ENCODE data around the gene PCGF6. TPM values are rescaled to one million over a fixed set of nuclear protein-coding genes. Genes with fewer than 3 reads are reported as not detected.
A peak's percentile ranks its signal among the peaks of the same experiment; 100 is the strongest.

PCGF6 gene
- total and polyA plus RNA-seq, 11 donors = 5.3 to 8.5 (median 6.6) TPM

DNA sequence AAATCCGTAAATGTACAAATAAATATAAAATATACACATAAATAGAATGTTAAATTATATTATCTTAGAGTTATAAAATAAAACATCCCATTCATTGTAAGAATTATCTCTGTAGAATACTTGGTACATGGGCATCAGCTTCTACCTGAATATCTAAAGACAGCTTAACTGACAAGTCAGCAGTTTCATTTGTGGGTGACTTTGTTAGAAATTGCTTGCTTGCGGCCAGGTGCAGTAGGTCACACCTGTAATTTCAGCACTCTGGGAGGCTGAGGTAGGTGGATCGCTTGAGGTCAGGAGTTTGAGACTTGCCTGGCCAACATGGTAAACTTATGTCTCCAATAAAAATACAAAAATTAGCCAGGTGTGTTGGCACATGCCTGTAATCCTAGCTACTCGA, 14.6 kb downstream of the PCGF6 start:
- no peaks in the 10 kb centered on the region for H3K27me3 ChIP-seq
- H3K36me3 ChIP-seq = peaks cover 0 to 75% (median 61%) of the 10 kb centered on the region in 9 donors
- intact Hi-C loops (cut with DNase I) = loop anchor here in 5 of 10 donors (10.0 kb wide), 3 partner anchors 422 to 622 kb away; partner anchors contain the start of genes CNNM2 (in 3 of the 5), ARL3 (in 1 of the 5), CYP17A1 (in 1 of the 5) and SFXN2 (in 1 of the 5)
- DNase-seq = no peak
- WGBS, 4 donors = 95 to 98% (median 97%) methylated on average over 4 of the region's 4 CpGs
- H3K4me1 ChIP-seq = no peaks in the 10 kb centered on the region
- no peak for ATAC-seq
- no peak overlapping the region for H3K27ac ChIP-seq
- H3K4me3 ChIP-seq = no peak overlapping the region
- no peaks in the 10 kb centered on the region for H3K9me3 ChIP-seq
- TF ChIP-seq POLR2A (IDR thresholded peaks at IDR 0.05) = no peak
- no peak for TF ChIP-seq CTCF (IDR thresholded peaks at IDR 0.05)

DNA sequence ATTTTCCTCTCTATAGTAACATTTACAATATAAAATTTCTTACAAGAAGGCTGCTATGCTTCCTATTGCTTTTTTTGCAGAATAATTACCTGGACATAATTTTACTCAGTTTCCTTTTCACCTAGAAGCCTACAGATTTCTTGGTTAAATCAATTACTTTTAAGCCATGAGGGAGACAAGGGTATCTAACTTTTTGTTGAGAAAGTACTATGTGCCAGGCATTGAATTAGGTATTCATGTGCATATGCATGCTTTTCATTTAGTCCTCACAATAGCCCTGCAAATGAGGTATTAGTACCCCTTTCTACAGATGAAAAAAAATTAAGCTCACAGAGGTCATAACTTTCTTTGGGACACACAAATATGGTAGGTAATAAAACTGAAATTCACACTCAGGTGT, 16.4 kb downstream of the PCGF6 start:
- no peak overlapping the region for H3K27ac ChIP-seq
- H3K9me3 ChIP-seq = no peaks in the 10 kb centered on the region
- no peaks in the 10 kb centered on the region for H3K4me1 ChIP-seq
- no peak for DNase-seq
- no peak for TF ChIP-seq CTCF (IDR thresholded peaks at IDR 0.05)
- no peak for TF ChIP-seq POLR2A (IDR thresholded peaks at IDR 0.05)
- intact Hi-C loops (cut with DNase I) = loop anchor here in 5 of 10 donors (5.0 to 10.0 kb wide), 4 partner anchors 417 to 620 kb away; partner anchors contain the start of genes CNNM2 (in 4 of the 5), ARL3 (in 1 of the 5), CYP17A1 (in 1 of the 5) and SFXN2 (in 1 of the 5)
- H3K36me3 ChIP-seq = peaks cover 0 to 84% (median 77%) of the 10 kb centered on the region in 9 donors
- ATAC-seq = no peak
- no peak overlapping the region for H3K4me3 ChIP-seq
- H3K27me3 ChIP-seq = no peaks in the 10 kb centered on the region

DNA sequence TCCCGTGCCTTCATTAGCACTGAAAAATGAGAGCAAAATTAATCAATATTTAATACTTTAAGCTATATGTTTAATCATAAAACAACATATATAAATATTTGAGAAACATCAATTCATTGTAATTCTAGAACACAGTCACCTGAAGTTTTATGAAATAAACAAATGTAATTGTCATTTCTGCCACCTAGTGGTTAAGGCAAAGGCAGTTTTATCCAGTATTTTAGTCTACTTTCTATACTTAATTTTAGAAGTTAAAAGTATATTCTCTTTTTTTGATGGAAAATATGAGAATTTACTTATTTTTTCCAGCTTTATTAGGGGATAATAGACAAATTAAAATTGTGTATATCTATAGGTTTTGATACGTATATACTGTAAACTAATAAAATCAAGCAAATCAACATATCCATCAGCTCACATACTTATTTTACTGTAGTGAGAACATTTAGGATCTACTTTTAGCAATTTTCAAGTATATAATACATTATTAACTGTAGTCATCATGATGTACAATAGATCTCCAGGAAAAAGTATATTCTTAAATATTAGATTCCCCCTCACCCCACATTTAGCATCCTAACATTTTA, 16.9 kb downstream of the PCGF6 start:
- no peaks in the 10 kb centered on the region for H3K27me3 ChIP-seq
- TF ChIP-seq POLR2A (IDR thresholded peaks at IDR 0.05) (no peak), CTCF (IDR thresholded peaks at IDR 0.05) (peak; percentile 39 to 69 (median 61))
- intact Hi-C loops (cut with DNase I) = loop anchor here in 5 of 10 donors (5.0 to 10.0 kb wide), 4 partner anchors 417 to 619 kb away; partner anchors contain the start of genes CNNM2 (in 4 of the 5), ARL3 (in 1 of the 5), CYP17A1 (in 1 of the 5) and SFXN2 (in 1 of the 5)
- 92 to 94% (median 94%) methylated on average over 2 of the region's 2 CpGs for WGBS, 4 donors
- H3K27ac ChIP-seq = no peak overlapping the region
- no peak overlapping the region for H3K4me3 ChIP-seq
- H3K36me3 ChIP-seq = peaks cover 0 to 82% (median 74%) of the 10 kb centered on the region in 9 donors
- DNase-seq = no peak
- no peaks in the 10 kb centered on the region for H3K9me3 ChIP-seq
- H3K4me1 ChIP-seq = no peaks in the 10 kb centered on the region
- ATAC-seq = no peak

GRCh38 chr10:103327906-103328305, 23.0 kb downstream of the PCGF6 start:
- H3K4me3 ChIP-seq = no peak overlapping the region
- H3K36me3 ChIP-seq = peaks cover 0 to 94% (median 82%) of the 10 kb centered on the region in 9 donors
- DNase-seq = no peak
- intact Hi-C loops (cut with DNase I) = no loop called here
- H3K9me3 ChIP-seq = no peaks in the 10 kb centered on the region
- no peaks in the 10 kb centered on the region for H3K27me3 ChIP-seq
- H3K4me1 ChIP-seq = no peaks in the 10 kb centered on the region
- TF ChIP-seq CTCF (IDR thresholded peaks at IDR 0.05) (no peak), POLR2A (IDR thresholded peaks at IDR 0.05) (no peak)
- H3K27ac ChIP-seq = no peak overlapping the region
- ATAC-seq = no peak
- 85 to 95% (median 94%) methylated on average over 7 of the region's 7 CpGs for WGBS, 4 donors
